ENCODE data around the gene KSR1. TPM values are rescaled to one million over a fixed set of nuclear protein-coding genes. Genes with fewer than 3 reads are reported as not detected.

KSR1 gene

GRCh38 chr17:27674335-27674734 lies 218.1 kb downstream of the KSR1 start:
- H3K9ac ChIP-seq (ENCODE audit: low read depth, low read length): no peak overlapping the region
- H3K36me3 ChIP-seq (ENCODE audit: insufficient read depth, low read length): no peaks in the 10 kb centered on the region
- H3K4me2 ChIP-seq (ENCODE audit: low read length): no peak overlapping the region
- H3K9me3 ChIP-seq (replicated peaks; ENCODE audit: low read length): no peaks in the 10 kb centered on the region
- no peaks in the 10 kb centered on the region for H3K4me1 ChIP-seq (ENCODE audit: control insufficient read depth, insufficient read depth, low read length)
- no peak overlapping the region for H3K4me3 ChIP-seq (ENCODE audit: low read length)
- H3K27me3 ChIP-seq (ENCODE audit: control insufficient read depth, insufficient read depth, low read length): no peaks in the 10 kb centered on the region

Small RNA genes within 50 kb of the gene (small RNA-seq; reads per million reads assigned to genes)
- gene AC015688.5: not detected
